Mucosa of gallbladder (tissue), 1 donor: ENCODE data around the gene POLE3. TPM values are rescaled to one million over a fixed set of nuclear protein-coding genes. Genes with fewer than 3 reads are reported as not detected.
"Not testable (repeated sequence)": the region's sequence is repeated elsewhere in the genome, so short reads cannot be mapped to it uniquely, and the experiment has no call there.

Source experiments
- DNase-seq: peaks from one replicate; pipeline ENCODE4 v3.0.0-alpha.2; 2020; ENCODE audit warnings: low spot score
- total RNA-seq: library from RNA; stranded (reverse); gene quantifications from one replicate; pipeline ENCODE4 v1.2.1, GENCODE V29; 2021
- donor health status: DM: no; HTN: no; CAD: no.

Gene POLE3, protein sequence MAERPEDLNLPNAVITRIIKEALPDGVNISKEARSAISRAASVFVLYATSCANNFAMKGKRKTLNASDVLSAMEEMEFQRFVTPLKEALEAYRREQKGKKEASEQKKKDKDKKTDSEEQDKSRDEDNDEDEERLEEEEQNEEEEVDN
- 24.5 TPM for total RNA-seq

DNA sequence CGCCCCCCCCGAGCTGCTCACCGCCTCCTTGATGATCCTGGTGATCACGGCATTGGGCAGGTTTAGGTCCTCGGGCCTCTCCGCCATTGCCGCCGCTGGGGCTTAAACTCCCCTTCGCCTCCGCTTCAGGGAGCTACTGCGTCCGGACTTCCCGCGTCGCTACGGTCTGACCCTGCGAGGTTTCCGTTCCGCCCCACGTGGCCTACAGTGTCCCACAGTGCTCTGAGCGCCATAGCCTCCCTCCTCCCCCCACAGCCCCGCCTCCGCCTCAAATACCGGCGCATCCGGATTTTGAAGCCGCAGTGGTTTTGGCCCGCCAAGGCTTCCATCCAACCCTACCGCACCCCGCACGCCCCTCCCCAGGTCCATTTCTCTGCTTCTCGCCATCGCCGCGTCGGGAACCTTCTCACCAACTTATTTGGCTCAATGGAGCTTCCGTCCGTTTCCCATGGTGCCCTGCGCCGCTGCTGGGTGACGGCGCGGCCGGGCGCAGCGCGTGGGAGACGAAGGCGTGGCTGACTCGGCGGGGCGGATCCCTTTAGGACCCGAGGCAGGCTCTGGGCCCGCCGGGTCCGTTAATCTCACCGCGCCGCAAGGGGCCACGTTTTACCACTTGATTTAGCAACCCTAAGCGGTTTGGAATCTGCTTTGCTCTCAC is at the start of gene POLE3, which contains the start of gene C9orf43:
Gene POLE3, minus strand, starts transcription at position 469 of the 658 bp plus-strand sequence. Its CDS starts 382 bp downstream, at position 87.
Gene C9orf43, plus strand, starts transcription at position 541 of the 658 bp plus-strand sequence. CDS start 2,747 bp downstream, outside the sequence.
- DNase-seq, result peak; percentile 95

DNA sequence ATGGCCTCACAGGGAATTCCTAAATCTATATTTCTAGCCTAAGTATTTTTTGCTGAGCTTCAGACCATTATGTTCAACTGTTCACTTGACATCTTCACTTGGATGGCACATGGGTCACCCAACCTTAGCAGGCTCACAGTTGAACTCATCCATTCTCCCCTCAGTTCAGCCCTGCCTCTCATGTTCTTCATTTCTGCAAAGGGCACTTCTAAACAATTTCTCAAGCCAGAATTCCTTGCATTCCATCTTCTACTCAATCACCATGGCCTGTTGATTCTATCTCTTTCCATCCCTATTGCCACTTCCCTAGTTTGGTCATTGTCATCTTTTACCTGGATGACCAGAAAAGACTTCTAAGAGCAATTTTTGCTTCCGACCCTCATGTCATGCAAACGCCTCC is 45.8 kb upstream of the POLE3 start:
- DNase-seq, result no peak

DNA sequence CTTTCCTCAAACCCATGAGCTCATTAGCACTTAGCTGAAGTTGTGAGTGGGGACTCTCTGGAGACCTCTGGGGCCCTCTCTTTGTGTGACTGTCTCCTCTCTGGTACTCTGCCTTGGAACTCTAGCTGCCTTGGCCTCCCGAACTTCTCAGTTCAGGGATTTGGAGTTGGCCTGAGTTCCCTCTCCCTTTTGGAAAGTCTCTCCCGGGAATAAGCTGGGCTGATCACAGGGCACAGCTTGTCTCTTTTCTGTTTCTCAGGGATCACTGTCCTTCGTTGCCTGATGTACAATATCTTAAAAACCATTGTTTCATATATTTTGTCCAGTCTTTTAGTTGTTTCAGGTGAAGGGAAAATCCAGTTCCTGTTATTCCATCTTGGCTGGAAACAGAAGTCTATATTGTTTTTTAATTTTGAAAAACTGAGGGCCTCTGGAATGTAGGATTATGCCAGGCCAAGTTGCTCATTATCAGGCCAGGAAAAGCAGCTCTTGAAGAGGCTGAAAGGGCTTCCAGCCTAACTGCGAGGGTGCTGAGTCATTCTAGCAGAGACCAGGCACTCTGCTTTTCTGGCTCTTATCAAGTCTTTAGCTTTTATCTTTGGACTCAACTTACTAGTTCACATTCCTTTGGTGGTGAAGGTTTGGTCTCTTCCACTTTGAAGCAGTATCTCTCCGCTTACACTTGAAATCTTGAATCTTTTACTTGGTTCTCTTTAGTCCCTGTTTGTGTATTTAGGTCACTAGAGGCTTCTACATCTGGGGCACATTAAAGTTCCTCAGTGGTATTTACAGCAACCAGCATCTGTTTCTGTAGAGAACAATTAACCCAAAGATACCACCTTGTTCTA is 44.7 kb upstream of the POLE3 start:
- peak; percentile 72 for DNase-seq

DNA sequence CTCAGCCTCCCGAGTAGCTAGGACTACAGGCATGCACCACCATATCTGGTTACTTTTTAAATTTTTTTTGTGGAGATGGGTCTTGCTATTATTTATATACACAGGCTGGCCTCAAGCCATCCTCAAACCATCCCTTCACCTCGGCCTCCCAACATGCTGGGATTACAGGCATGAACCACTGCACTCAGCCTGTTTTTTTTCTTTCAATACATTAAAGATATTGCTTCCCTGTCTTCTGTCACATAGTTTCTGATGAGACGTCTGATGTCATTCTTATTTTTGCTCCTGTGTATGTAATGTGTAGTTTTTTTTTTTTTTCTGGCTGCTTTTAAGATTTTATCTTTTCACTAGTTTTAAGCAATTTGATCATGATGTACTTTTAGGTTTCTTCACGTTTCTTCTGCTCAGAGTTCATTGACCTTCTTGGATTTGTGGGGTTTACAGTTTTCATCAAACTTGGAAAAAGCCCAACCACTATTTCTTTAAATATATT is 41.7 kb upstream of the POLE3 start:
- DNase-seq, result no peak

DNA sequence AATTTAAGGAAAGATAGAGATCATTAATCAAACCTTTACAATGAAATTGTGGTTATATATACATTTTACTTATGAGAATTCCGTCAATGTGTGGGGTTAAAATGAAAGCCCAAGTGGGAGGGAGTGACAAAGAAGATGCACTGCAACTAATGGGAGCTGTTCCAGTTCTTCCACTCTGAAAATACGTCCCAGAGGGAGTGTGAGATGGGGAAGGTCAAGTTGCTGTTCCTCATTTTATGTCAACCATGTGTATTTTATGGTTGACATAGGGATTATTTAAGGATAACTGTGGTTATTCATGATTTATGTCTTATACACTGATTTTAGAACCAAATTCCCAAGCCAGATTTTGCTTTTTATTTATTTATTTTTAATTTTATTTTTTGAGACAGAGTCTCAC is 38.9 kb upstream of the POLE3 start:
- DNase-seq, result no peak

DNA sequence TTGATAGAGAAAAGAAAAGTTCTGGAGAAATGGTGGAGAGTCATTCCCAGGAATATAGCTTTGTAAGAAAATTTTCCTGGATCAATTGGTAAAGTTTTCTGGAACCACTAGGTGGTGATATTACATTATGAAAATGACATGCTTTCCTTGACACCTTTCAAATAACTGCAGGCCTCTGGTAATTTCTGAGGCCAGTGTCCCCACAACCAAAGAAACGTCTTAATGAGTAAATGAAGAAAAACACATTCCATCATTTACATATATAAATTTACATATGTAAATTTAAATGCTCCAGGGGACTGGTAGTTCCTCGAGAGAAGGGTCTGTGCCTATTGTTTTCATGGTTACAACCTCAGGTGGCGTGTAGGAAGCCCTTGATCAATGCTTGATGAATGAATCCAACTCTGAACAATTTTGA is 35.9 kb upstream of the POLE3 start:
- DNase-seq, result no peak

DNA sequence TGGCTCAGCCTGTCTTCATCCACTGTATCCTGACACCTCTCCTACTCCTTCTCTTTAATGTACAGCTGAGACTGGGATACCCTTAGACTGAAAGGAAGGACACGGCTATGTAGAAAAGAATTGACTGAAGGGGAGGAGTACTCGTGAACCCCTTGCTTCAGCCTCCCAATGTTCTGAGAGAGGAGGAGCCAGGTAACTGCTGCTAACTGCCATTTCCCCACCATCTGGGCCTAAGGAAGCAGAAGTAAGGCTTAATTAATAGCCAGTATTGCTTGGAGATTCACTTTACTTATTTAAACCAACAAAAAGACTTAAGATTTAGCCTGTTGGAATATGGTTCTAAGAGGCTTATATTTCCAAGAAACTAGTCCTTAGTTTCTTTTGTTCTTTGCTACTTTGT is 34.3 kb upstream of the POLE3 start:
- no peak for DNase-seq

DNA sequence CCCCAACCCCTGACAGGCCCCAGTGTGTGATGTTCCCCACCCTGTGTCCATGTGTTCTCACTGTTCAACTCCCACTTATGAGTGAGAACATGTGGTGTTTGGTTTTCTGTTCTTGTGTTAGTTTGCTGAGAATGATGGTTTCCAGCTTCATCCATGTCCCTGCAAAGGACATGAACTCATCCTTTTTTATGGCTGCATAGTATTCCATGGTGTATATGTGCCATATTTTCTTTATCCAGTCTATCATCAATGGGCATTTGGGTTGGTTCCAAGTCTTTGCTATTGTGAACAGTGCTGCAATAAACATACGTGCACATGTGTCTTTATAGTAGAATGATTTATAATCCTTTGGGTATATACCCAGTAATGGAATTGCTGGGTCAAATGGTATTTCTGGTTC is 27.2 kb upstream of the POLE3 start:
- DNase-seq, result not testable (repeated sequence)

DNA sequence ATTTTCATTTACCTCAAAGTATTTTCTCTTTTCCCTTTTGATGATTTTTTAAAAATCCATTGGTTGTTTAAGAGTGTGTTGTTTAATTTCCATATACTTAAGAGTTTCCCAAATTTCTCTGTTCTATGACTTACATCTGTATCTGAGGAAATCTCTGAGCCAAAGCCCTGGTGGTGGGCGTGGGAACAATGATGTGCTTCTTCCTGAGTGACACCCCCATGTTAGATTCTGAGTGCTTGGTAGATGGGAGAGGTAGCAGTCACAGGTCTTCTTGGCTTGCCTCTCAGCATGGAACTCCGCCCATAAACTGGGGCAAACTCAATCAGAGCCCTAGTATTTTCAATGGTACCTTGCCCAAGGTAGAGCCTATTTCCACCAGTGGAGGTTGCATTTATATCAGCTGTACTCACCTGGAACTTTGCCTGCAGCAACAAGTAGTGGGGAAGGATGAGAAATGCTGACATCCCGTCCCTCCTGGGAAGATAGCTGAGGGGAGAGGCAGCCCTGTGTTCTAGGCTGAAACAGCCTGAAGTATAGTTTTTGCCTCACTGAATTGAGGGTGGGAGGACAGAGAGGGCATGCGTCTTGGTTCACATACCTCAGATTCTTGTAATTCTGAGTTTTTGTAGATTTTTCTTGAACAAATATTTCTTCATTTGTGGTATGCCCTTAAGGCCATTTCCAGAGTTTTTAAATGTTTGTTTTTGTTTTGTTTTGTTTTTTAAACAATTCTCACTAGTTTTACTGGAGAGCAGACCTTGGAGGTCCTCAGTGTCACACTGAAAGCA is 26.4 kb upstream of the POLE3 start:
- no peak for DNase-seq

DNA sequence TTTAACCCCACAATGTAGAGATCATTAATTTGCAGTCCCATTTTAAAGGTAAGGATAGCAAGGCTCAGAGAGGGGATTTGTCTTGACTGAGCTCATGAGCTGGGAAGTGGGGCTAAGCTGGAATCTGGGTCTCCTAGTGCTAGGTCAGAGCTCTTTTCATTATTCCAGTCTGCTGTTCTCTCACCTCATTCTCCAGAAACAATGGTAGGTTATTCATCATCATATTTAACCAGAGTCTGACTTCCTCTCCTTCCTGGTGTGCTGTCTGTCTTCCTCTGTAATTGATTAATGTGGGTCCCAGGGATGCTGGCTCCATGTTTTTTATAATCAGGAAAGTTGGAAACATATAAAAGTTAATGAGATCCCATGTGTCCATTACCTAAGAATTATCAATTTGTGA is 20.7 kb upstream of the POLE3 start:
- DNase-seq, result no peak

DNA sequence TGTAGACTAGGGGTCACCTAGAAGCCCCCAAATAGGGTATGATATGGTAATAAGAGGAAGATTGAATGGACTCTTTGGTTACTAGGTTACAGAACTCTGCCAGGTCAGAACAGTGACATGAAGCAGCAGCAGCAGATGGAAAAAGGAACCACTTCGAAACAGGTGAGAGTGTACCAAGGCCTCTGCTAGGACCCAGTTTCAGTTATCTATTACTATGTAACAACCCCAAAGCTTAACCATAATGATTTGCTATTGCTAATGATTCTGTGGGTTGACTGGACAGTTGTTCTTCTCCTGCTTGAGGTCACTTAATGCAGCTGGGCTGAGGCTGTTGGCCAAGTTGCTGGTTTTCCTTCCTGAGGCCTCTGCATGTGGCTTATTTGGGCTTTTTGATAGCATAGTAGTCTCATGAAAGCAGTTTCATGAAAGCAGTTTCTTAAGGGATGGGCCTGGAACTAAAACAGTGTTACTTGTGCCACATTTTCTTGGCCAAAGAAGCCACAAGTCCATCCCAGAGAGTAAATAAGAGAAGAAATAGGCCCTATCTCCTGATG is 17.7 kb upstream of the POLE3 start:
- no peak for DNase-seq

DNA sequence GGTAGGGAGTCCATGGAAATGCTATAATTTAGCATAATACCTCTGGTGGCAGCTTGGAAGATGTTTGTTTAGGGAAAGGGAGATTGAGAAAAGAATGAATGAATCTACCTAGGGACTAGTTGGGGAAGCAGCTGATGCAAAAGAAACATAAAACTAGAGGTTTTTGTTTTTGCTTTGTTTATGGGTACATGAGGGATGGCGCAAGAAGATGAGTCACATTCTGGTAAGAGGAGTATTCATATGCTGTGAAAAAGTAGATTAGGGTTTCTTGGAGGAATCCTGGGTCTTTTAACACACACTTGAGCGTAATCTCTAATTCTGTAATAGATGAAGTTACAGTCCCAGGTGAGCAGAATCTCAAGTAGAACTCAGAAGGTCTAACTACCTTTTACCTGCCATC is 17.2 kb upstream of the POLE3 start:
- DNase-seq, result no peak

DNA sequence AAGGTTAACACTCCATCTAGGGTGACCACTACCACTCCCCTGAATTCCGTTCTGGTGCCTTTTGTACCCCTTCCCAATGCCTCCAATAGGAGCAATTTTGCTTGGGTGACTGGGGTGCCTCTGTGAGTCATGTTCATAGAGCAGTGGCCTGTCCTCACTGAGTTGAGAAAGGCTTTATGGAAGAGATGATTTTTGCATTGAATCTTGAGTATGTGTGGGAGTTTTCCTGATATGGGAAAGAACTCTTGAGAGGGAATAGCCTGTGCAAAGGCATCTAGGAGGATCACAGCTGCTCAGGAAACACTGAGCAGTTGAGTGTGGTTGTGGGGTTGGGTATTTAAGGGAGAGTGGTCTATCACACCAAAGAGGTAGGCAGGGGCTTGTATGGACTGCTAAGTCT is 16.2 kb upstream of the POLE3 start:
- DNase-seq, result no peak

DNA sequence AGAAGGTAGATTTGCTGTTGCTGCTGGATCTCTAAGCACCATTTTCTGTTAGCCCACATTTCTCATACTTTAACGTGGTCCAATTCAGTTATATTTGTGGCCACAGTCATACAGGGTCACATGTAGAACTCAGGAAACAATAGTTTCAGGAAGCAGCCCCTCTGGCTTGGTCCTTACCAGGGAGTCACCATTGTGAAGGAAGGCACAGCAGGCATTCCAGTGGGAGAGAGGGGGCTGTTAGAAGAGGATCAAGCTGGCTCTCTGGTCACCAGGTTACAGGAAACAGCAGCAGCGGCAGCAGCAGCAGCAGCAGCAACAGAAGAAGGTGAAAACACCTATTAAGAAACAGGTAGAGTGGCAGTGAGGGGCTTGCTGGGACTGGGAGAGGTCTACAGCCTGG is 14.6 kb upstream of the POLE3 start:
- DNase-seq, result no peak

DNA sequence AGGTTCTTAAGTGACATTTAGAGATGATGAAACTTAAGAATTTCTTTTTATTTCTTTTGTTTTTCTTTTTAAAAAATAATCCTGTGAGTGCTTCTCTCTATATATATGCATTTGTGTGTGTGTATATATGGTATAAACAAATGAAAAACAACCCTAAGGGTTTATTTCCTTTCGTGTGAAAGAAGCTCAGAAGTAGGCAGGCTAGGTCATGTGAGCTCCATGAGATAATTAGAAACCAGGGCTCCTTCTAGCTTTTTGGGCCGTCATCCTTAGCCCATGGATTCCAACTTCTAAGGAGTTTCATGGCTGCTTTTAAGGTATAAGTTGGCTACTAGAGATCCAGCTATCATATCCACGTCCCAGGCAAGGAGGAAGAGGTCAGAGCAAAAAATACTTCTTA is 11.3 kb upstream of the POLE3 start:
- no peak for DNase-seq

DNA sequence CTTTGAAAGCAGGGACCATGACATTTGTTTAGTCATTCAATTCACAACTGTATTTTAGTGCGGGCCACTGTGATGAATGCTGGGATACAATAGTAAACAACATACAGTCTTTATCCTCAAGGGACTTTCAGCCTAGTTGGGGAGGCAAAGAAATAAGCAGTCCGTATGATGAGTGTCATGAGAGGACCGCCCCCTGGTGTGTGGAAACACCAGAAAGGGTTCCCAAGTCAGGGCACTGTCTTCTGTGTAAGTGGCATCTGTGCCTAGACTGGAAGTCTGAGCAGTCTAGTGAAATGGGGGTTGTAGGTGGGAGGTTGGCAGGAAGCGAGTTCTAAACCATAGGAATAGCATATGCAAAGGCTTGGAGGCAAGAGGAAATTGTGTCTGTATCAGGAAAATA is 6.9 kb upstream of the POLE3 start:
- DNase-seq, result no peak

DNA sequence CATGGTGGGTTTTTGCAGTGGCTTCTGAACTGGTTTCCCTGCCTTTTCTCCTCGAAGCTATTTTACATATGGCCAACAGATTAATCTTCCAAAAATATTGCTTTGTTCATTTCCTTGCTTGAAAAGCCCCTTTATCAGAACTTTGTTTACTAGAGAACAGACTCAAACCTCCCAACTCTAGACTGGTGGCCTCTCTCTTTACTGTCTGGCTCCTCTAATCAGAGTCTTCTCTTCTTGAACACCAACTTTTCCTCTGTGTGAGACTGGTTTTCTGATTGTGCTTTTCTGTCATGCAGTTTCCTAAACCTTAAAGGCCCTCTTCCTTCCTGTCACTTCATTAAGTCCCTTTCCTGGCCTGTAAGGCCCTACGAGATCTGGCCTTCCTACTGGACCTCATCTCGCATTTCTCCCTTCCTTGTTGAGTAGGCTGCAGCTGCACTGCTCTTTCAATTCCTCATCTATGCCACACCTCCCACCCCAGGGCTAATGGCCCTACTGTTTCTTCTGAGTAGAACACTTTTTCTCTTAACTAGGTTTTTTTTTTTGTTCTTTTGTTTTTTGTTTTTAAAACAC is 5.8 kb upstream of the POLE3 start:
- no peak for DNase-seq

DNA sequence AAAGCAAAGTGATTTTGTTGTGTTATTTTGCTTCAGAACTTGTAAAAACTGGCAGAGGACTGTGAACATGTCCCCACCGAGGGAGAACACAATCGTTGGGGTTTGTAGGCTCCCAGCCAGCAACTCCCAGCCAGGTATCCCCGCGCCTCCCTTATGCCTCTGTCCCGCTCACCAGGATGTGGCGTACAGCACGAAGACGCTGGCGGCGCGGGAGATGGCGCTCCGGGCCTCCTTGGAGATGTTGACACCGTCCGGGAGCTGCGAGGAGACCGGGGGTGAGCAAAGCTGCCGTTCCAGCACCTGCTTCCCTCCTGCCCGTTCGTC is 630 bp downstream of the POLE3 start:
- no peak for DNase-seq

DNA sequence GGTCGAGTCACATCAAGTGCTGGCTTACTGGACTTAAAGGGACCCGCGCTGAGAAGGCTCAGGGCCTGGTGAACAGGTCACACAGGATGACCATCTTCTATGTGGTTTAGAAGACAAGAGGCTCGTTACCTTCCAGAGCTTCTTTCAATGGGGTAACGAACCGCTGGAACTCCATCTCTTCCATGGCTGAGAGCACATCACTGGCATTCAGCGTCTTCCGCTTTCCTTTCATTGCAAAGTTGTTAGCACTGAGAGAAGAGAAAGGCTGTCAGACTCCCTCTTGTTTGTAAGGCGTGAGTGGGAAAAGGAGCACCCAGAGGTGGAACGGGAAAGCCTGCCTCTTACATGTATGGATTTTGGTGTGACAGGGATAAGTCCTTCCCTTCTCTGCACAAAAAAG is 994 bp downstream of the POLE3 start:
- DNase-seq, result no peak

DNA sequence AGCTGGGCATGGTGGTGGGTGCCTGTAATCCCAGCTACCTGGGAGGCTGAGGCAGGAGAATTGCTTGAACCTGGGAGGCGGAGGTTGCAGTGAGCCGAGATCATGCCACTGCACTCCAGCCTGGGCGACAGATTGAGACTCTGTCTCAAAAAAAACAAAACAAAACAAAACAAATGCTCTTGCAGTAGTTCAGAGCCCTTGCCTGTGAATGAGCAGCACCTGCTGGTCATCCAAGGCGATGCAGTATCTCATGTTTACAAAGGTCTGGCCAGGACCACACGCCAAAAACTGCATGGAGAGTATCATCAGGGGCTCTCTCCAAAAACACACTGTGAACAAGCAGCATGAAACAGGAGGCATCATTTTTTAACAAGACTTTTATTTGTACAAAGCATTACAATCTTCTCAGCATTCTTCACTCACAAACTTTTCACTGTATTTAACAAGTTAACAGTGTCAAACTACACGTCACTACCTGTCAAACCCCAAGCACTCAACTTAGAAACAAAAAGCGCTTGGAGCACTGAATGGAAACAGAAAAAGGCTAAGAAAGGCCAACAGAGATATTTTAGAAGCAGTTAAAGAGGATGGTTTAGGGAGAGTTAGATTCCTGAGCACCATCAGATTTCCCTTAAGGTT is 3.5 kb downstream of the POLE3 start:
- DNase-seq, result peak; percentile 68

DNA sequence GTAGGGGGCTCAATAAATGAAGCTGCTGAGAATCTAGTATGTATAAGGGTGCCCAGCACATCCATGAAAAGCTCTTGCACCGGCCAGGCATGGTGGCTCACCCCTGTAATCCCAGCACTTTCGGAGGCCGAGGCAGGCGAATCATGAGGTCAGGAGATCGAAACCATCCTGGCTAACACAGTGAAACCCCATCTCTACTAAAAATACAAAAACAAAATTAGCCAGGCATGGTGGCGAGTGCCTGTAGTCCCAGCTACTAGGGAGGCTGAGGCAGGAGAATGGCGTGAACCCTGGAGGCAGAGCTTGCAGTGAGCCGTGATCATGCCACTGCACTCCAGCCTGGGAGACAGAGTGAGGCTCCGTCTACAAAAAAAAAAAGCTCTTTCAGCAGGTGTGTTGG is 4.1 kb downstream of the POLE3 start:
- not testable (repeated sequence) for DNase-seq
